Measurements from ENCODE around the gene ZNF574.
"Not testable (repeated sequence)": the region's sequence is repeated elsewhere in the genome, so short reads cannot be mapped to it uniquely, and the experiment has no call there.

Gene ZNF574

DNA sequence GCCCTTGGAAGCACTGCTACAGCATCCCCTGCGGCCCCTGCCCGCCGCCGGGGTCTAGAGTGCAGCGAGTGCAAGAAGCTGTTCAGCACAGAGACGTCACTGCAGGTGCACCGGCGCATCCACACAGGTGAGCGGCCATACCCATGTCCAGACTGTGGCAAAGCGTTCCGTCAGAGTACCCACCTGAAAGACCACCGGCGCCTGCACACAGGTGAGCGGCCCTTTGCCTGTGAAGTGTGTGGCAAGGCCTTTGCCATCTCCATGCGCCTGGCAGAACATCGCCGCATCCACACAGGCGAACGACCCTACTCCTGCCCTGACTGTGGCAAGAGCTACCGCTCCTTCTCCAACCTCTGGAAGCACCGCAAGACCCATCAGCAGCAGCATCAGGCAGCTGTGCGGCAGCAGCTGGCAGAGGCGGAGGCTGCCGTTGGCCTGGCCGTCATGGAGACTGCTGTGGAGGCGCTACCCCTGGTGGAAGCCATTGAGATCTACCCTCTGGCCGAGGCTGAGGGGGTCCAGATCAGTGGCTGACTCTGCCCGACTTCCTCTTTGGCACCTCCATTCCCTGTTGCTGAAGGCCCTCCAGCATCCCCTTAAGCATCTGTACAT lies 4.9 kb downstream of the ZNF574 start:
- no peak for DNase-seq

DNA sequence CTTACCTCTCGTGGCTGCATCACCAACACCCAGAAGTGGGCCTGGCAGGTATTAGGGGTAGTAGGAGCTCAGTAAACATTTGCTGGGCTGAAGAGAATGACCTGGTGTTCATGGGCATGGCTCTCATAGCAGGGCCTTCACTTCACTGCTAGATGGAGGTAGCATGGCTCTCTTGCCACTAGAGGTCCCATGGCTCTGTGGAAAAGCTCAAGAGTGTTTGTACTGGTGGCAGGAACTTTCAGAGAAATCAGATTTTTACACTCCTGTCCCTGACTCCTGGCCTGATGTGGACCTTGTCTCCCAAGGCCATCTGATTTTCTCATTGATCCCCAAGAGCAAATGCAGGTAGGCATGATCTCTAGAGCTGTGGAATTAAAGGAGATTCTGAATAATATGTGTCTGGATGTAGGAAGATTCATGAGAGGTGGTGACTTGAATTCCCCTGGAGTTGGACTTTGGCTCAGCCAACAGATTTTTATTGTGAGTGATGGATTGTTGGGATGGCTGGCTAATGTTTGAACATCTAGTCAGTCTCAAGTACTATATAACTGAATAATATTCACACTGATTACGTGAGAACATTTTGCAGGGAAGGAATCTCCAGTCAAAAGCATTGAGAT lies 5.7 kb downstream of the ZNF574 start:
- DNase-seq = no peak

DNA sequence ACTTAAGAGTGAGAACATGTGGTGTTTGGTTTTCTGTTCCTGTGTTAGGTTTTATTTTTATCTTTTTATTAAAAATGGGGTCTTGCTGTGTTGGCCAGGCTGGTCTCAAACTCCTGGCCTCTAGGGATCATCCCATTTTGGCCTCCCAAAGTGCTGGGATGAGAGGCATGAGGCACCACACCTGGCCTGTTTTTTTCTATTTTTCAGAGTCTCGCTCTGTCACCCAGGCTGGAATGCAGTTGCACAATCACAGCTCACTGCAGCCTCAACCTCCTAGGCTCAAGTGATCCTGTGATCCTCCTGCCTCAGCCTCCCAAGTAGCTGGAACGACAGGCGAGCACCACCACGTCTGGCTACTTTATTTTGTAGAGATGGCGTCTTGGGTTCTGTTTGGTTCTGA lies 7.6 kb downstream of the ZNF574 start:
- DNase-seq = no peak

DNA sequence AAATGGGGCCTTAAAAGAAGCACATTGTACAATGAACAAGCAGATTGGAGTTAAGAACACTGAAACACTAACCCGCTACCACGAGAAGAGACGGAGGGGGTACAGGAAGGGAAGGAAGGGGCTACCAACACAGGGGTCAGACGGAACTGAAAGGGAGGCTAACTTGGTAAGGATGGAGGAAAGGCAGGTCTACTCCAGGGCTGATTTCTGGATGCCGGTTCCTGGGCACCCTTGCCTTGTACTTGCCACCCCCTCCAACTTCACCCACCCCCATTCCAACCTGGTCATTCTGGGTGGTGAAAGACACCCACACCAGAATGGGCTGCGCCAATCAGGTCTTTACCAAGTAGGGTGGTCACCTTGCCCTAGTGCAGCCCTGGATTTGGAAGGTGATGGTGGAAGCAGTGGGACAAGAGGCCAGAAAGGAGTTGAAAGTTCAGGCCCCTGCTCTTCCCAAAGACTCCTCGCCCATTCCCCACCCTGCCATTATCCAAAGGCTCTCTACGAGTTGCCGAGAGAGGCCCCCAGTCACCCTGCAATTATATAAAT lies 10.3 kb downstream of the ZNF574 start:
- no peak for DNase-seq

DNA sequence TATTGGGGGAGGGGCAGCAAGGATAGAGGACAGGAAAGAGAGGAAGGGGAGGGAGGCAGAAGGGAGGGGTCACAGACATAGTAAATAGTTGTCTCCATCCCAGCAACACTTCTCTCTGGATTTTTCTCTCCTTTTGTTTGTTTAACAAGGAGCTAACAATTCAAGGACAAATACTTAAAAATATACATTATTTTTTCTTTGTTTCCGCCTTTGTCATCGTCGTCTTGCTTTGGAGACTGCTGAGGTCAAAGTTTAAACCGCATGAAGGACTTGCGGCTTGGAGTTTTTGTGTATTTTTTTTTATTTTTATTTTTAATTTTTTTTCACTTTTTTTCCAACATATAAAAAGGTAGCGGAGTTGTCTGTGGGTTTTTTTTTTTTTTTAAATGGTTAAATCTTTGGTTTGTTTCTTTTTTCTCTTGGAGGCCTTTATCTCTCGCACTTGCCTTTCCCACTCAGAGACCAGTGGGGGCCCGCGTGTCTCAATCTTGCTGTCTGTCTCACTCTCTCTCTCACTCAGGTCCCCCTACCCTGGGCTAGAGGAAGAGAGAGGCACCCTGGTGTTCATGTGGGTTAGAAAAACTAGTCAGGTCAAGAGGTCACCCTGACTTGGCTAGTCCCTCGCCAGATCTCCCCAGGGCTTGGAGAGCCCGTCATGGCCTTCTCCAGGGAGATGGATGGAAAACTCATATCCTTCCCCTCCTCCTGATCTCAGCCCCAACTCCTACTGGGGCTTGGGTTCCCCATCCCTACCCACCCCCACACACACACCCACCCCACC lies 11.0 kb downstream of the ZNF574 start:
- DNase-seq = no peak

DNA sequence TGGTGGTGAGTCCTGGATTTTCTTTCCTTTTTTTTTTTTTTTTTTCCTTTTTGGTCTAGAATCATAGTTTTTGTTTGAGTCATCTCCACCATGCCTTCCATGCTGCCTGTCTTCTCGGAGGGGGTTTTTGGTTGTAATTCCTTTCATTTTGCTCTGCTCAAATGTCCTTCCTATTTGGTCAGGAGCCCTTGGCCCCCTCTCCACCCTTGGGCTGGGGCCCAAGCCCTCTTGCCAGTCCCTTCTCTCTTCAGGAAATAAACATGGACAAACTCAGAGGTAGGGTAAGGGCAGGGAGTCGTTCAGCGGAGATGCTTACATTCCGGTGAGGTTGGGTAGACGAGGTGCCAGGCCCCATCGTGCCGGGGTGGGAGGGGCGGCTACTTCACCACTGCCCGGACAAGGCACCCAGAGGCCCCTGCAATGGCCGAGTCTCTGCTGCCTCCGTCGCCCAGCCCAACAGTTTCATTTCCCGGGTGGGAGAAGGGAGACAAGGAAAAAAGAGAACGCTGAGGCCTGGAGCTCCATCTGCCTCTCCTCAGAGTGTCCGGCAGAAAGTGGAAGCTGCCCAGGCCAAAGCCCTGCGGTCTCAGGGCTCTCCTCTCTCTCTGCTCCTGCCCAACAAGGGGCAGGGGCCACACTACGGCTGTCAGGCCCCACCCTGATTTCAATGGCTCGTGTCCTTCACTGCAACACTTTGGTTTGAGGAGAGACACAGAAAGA lies 12.7 kb downstream of the ZNF574 start:
- DNase-seq = no peak

DNA sequence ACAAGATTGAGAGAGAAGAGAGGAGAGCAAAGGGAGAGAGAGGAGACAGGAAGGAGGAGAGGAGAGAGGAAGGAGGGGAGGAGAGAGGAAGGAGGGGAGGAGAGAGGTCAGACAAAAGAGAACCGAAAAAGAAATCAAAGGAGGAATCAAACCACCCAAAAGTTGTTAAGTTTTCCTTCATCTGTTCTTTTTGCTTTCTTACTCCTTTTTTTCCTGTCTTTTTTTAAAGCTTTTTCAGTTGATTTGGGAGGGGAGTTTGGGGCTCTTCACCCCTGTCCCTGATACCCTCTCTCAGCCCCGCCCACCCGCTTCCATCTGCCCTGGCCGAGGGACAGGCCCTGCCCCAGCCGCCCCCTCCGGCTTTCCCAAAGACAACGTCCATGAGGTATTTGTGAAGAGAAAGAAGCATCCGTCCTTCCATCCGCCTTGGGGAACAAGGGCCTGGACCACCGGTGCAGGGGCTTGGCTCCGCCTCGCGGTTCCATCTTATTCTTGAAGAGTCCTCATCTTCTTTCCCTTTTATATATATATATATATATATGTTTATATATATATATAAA lies 13.3 kb downstream of the ZNF574 start:
- DNase-seq = no peak

DNA sequence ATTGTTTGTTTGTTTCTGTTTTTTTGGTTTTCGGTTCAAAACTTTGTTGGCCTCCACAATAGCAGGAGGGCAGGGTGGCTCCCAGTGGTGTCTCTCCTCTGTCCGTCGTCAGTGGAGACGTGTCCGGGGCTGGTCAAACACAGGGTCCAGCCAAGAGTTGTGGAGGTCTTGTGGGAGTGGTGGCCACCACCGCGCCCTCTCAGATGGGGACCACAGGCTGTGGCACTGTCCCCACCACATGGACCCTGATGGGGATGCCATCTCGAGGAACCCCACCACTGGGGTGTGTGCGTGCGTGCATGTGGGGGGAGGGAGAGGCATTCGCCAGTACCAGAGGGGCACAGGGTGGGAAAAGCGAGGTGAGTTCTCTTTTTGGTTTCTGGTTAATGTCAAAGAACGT lies 13.8 kb downstream of the ZNF574 start:
- DNase-seq = no peak

DNA sequence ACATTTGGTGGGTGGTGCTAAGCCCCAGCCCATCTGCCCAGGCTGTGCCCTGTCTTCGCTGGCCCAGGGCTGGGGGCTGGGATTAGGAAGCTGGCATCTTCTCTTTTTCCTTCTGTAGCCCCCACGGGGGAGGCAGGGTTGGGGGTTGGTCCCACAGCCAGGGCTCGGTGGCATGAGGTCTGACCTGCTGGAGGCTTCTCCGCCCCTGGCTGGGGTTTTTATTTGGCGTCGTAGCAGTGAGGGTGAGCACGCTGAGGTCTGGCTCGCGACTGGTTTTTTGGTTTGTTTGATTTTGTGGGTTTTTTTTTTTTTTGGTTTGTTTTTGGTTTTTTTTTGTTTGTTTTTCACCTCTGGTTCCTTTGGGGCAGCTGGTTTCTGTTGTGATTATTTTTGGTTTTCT lies 14.7 kb downstream of the ZNF574 start:
- DNase-seq = no peak

DNA sequence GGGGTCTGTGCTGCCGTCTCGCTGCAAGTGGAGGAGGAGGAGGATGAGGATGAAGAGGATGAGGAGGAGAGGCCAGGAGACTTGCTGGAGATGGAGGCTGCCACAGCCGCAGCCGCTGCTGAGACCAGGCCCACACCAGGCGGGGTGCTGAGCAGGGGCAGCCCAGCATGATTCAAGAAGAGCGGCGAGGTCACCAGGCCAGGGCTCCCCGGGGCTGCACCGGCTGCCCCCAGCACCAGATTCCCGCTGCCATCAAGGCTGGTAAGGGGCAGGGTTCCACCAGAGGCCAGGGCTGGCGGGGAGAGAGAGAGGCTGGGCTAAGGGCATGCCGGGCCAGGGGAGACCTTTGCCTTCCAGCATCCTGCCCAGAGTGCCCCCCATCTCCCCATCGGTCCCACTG lies 15.3 kb downstream of the ZNF574 start:
- no peak for DNase-seq

DNA sequence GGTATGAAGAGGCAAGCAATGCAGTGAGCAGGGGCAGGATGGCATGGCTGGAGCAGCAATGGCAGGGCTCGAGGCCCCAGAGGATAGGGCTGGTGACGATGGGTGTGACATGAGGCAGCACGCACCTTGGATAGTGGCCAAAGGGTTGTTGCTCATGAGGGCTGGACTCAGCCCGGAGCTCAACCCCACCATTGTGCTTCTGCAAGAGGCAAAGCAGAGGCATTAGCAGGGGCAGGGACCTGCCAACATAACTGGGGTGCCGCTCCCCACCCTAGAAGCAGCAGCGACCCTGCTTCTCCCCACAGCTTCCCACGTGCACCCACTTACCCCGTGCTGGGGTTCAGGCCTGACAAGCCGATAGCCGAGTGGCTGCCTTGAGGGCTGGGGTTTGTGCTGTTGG lies 15.8 kb downstream of the ZNF574 start:
- DNase-seq = no peak

DNA sequence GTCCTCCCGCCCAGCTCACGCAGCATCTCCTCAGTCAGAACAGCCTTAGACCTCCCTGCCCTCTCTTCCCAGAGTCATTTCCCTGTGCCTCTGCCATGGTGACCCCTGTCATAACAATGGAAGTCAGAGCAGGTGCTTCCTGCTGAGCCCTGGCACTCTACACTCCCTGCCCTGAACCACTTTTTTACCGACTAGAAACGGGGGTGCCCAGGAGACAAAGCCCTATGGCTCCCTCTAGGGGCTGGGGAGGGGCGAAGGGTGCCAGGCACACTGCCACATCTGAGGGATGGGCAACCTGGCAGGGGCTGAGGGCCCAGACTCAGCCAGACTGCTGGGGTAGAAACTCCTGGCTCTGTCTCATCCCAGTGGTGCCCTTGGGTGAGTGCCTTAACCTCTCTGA lies 16.4 kb downstream of the ZNF574 start:
- DNase-seq = peak; percentile 52

DNA sequence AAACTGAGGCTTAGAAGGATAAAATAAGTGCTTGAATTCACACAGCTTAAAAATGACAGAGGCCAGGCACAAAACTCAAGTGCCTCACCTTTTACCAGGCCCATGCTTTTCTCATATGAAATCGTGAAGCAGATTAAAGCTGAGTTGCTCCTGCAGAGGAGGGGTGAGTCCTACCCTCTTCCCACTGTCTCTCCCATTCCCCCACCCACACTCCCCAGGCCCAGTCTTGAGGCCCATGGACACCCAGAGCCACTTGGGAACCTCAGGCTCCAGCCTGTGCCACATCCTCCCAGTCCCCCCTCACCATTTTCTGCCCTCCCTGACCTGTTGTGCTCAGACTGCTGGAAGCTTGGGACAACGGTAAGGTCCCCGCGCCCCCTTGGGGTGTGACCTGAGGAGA lies 17.5 kb downstream of the ZNF574 start:
- no peak for DNase-seq

DNA sequence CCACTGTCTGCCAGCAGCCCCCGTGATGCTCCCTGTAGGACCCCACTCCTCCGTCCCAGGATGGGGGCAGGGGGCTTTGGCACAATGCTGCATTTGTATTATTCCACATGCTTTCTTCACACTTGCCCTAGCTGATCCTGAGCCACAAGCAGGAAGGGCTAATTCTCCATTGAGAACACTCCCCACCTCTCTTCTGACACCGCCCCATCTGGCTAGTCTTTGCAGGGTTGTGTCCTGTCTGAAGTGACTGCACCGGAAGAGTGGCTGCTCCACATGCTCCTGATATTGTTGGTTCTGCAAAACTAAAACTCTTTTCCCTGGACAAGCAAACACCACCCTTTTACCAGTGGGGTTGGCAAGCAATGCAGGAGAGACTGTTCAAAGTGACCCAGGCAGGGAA lies 18.0 kb downstream of the ZNF574 start:
- no peak for DNase-seq

DNA sequence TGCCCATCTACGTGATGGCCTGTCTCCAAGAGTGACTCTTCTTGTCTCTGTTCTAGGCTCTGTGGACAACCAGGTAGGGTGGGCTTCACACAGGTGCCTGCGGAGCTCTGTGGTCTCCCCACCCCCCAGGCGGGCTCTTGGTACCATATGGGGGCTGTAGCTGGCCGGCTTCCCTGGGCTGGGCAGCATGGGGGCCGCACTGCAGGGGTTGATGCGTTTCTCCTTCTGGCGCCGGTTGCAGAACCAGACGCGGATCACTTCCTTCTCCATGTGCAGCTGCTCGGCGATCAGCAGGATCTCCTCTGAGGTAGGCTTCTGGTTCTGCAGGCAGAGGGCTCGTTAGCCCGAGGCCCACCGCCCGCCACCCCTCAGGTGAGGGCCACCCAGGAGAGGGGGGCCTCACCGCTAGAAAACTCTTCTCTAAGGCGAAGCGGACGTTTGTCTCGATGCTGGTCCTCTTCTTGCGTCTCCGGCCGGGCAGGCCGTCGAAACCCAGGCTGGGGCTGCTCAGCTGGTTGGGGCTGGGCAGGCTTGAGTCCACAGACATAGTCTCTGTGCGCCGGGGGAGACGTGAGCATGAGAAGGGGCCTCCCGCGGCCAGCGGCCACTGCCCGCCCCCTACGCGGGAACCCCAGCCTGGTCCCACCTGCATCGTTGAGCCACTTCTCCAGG lies 19.3 kb downstream of the ZNF574 start:
- DNase-seq = no peak

DNA sequence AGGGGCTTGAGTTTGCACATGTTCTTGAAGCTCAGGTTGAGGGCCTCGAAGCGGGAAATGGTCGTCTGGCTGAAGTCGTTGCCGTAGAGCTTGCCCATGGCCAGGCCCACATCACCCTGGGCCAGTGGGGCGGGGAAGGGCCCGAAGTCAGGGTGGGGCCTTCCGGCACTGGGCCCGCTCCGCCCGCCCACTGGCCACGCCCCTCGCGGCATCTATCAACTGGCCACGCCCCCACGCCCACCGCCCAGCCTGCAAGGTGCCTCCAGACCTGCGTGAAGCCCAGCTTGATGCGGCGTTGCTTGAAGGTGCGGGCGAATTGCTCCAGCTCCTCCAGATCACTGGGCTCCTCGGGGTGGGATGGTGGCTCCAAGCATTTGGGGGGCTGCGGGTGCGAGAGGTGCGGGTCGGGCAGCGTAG lies 19.9 kb downstream of the ZNF574 start:
- no peak for DNase-seq

DNA sequence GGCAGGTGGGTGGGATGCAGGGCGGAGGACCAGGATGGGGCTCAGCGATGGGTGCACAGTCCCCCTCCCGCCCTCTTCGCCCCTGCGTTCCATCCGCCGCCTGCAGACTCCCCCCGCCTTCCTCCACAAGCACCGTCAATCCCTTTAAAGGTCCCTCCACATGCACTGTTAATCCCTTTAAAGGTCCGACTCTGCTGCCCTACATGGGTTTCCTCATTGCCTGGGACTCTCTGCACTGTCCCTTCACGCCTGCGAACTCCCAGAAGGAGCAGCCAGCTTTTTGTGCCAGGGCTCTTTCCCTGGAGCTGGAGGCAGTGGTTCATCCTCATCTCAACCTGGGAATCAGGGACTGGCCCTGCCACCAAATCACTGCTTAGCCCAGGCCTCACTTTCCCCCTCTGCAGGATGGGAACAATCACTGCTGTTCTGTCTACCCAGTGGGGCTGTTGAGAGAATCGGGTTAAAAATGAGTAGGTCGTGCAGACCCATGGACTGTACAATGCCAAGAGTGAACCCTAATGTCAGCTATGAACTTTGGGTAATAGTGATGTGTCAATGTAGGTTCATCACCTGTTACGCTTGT lies 20.4 kb downstream of the ZNF574 start:
- DNase-seq = no peak

DNA sequence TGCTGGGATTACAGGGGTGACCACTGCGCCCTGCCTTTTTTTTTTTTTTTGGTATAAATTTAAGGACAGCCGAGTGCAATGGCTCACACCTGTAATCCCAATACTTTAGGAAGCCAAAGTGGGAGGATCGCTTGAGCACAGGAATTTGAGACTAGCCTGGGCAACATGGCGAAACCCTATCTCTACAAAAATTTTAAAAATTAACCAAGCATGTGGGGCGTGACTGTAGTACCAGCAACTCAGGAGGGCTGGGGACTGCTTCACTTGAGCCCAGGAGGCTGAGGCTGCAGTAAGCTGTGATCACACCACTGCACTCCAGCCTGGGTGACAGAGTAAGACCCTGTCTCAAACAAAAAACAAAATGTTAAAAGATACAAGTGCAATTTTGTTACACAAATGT lies 21.5 kb downstream of the ZNF574 start:
- no peak for DNase-seq

DNA sequence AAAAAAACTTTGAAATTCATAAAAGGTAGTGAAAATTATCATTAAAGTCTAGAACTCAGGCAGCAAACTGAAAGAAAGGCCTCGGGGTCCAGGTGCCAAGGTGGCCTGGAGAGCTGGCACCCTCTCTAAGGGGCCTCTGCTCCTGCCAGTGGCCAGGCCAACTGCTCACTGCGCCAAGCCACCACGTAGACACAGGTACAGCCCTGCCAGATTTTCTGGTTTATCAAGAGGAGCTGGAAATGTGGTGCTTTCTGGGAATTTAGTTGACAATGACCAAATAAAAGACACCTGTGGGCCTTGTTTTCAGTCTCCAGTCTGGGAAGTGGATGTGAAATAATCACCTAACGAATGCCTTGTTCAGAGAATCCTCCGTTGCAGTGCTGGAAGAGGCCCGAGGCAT lies 22.8 kb downstream of the ZNF574 start:
- DNase-seq = no peak

DNA sequence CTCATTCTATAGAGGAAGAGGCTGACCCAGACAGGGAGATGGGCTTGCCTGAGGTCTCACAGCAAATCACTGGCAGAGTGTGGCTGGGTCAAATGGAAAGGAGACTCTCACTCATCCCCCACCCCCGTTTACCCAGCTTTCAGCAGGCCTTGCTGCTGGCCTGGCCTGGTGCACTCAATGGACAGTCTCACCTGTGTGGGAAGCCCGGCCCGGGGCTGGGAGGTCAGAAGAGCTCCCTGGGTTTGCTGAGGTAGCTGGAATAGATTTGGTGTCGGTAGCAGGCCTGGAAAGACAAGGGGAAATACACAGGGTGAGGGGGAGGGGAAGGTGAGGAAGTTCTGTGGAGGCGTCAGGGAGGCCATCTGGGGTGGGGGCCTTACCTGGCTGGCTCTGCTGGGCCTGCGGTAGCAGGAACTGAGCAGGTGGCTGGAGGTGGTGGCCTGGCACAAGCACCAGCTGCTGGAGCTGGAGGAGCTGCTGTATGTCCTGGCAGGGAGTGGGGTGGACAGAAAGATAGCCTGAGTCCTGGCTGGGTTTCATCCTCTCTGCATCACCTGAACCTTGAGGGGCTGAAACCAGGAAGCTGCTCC lies 23.5 kb downstream of the ZNF574 start:
- DNase-seq = no peak

DNA sequence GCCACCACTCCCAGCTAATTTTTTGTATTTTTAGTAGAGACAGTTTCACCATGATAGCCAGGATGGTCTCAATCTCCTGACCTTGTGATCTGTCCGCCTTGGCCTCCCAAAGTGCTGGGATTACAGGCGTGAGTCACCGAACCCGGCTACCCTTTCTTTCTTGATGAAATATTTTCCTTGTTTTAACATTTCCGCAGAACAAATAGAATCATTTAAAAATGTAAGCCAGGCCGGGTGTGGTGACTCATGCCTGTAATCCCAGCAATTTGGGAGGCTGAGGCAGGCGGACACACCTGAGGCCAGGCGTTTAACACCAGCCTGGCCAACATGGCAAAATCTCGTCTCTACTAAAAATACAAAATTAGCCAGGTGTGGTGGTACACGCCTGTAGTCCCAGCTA lies 24.3 kb downstream of the ZNF574 start:
- DNase-seq = not testable (repeated sequence)

DNA sequence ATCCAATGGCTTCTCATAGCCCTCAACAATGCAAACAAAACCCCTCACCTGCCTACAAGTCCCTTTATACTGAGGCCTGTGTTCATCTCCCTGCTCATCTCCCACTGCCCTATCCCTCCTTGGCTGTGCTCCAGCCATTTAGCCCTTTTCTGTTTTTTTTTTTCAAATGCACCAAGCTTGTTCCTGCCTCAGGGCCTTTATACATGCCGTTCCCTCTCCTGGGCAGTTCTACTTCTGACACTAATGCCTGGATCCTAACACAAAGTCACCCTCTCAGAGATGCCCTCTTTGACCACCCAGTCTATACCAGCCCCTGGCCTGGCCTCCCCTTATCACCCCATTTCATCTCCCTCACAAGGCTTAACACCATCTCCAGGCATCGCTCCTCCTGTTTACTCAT lies 26.9 kb downstream of the ZNF574 start:
- DNase-seq = no peak
